ENCODE results near the gene DRC7.

DNA sequence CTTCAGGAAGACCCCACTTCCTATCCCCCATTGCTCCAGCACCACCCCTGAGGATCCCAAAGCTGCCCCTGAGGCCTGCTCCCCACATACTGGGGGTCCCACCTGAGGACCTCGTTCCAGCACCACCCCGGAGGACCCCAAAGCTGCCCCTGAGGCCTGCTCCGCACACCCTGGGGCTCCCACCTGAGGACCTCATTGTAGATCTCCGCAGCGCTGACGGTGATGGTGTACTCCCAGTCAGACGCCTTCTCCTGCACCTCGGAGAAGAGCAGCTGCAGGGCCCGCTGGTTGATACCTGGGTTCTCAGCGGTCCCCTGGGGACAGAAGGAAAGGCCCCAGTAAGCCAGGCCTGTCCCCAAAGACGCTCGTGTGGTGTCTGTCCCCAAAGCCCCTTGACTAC lies 67.4 kb downstream of the DRC7 start:
- no peak for TF ChIP-seq GATA2 (IDR thresholded peaks at IDR 0.05; ENCODE audit: low read depth, low read length)
- TF ChIP-seq GATA3 (IDR thresholded peaks at IDR 0.05; ENCODE audit: low read depth, low read length) = no peak

Data from SH-SY5Y (cell line).